HG03460 (cell line): ENCODE data around the gene CABP1.
"Not testable (repeated sequence)": the region's sequence is repeated elsewhere in the genome, so short reads cannot be mapped to it uniquely, and the experiment has no call there.

ENCODE experiments used
- ATAC-seq: cut with Tn5 transposase; IDR thresholded peaks from one replicate; pipeline ENCODE4 v1.9.1; 2021; ENCODE audit not compliant: unreplicated experiment

CABP1 gene

GRCh38 chr12:120663741-120664140, 23.3 kb downstream of the CABP1 start:
- ATAC-seq: no peak

DNA sequence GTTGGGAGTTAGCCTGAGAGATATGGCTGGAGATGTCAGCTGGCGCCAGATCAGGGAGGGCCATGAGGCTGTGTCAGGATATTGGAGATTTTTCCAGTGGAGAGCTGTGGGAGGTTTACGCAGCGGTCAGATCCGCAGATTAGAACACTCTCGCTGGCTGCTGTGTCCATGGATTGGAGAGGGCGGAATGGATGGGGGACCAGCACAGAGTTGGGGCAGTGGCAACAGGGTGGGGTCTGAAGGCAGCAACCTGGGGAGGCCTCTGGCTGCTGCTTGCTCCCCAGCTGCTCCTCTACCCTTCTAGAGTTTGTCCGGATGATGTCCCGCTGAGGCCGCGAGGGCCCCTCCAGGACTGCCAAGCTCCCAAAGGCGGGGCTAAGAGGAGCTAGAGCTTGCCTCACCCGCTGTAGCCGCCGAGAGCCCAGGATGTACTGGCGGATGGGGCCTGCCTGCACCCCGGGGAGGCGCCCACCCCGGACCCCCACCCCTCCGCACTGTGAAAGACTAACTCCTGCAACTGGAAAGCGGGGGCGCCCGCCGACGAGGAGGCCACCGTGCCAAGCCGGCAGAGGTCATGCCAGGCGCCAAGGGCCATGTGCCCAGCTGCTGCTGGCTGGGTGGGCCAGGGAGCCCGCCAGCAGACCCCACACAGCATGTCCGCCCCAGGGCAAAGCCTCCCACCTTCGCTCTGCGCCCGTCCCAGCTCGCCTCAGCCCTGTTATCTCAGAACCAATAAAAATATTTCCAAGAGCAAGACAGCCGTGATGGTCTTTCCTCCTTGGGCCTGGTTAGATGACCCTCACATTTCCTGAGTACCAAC, 26.4 kb downstream of the CABP1 start:
- ATAC-seq: no peak

GRCh38 chr12:120668091-120668867, 27.9 kb downstream of the CABP1 start:
- ATAC-seq: no peak

DNA sequence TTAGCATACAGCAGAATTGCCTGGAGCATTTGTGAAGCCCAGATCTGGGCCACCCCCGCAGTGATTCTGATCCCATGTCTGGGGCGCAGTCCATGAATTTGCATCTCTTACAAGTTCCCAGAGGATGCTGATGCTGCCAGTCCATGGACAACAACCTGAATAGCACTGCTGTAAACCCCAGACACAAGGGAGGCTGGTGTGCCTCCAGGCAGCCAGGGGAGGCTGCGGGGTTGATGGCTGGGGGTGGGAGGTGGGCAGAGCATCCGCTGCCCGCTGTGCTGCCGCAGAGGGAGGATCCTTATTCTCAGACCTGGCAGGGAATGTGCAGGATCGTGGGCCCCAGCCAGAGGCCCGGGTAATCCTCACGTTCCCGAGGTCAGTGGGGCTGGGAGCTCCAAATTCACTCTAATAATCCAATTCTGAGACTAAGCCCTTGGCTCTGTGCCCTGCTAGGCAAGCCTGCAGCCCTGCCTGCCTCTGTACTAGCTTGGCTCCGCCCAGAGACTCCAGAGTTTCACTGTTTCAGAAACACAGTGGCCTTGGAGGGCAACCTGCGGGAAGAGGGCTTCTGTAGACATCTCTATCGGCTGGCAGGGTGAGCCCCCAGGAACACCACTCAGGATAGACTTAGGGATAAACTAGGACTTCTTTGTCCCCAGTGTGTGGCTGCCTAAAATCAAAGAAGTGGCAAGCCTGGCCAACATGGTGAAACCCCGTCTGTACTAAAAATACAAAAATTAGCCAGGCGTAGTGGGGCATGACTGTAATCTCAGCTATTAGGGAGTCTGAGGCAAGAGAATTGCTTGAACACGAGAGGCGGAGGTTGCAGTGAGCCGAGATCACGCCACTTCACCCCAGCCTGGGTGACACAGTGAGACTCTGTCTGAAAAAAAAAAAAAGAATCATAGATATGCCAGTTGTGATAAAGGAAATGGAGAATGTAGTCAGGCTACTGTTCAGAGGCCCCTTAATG, 28.7 kb downstream of the CABP1 start:
- peak; percentile 55 for ATAC-seq

DNA sequence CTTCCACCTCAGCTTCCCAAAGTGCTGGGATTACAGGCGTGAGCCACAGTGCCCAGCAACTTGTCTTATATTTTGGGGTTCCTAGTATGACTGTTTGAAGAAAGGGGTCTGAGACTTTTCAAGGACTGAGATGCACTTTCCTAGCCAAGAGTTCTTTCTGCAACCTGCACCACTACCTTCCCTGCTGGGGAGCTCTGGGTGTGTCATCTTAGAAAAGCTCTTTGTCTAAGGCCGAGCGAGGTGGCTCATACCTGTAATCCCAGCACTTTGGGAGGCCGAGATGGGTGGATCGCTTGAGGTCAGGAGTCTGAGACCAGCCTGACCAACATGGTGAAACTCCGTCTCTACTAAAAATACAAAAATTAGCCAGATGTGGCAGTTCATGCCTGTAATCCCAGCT, 29.8 kb downstream of the CABP1 start:
- not testable (repeated sequence) for ATAC-seq

DNA sequence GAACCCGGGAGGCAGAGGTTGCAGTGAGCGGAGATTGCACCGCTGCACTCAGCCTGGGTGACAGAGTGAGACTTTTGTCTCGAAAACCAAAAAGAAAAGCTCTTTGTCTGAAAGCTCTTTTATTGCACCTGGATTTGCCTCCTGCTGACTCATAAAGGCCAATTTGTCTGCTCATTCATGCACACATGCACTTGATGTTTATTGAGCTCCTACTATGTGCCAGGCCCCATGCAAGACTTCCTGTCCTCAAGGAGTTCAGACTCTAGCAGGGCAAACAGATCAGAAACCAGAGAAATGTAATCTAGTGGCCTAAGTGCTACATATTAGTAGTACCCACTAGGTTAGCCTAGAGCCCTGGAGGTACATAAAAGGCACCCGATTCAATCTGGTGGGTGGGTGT, 30.2 kb downstream of the CABP1 start:
- ATAC-seq: no peak

- no peak for ATAC-seq
These were observed 33.7 kb downstream of the CABP1 start for GRCh38 chr12:120674097-120674636.

DNA sequence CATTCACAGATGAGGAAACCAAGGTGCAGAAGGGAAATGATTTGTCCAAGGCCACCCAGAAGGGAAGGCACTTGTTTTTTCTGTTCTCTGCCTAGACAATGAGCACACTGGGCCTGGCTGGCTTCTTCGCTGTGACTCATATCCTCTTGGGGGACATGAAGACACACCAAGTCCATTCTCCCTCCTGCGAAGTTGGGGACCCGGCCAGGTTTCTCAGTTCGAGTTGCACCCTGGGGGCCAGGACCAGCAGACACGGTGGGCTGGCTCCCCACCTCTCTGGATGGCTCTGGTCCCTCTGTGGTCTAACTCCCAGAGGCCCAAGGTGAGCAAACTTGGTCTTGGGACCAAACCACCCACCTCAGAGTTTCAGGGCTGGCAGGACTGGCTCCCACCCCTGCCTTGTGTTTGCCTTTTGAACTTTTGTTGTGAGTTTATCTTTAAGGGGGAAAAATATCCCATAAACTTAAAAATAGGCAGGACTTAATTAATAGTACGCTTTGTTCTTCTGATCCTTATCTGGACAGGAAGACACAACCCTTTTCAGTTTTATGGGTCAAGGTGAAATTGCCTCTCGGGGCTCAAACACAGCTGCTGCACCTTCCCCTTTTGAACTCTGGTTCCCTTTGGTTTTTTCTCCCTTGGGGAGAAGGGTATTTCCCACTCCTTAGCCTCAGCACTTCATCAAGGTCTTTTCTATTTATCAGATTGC, 37.5 kb downstream of the CABP1 start:
- ATAC-seq: peak; percentile 64

GRCh38 chr12:120678572-120678971, 38.1 kb downstream of the CABP1 start:
- ATAC-seq: peak; percentile 9

GRCh38 chr12:120680165-120680738, 39.8 kb downstream of the CABP1 start:
- ATAC-seq: no peak

DNA sequence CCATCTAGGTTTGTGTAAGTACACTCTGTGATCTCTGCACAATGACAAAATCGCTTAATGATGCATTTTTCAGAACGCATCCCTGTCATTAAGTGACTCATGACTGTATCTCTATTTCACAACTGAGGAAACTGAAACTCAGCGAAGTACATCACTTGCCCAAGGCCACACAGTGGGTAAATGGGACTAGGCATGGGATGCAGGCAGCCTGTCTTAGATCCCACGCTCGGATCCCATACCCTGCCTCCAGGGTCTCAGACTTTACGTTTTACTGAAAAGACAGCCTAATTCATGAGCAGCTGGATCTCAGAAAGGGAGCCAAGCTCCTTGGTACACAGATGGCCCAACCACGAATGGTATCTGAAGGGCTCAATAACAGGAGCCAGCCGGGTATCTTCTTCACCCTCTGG, 44.1 kb downstream of the CABP1 start:
- no peak for ATAC-seq

DNA sequence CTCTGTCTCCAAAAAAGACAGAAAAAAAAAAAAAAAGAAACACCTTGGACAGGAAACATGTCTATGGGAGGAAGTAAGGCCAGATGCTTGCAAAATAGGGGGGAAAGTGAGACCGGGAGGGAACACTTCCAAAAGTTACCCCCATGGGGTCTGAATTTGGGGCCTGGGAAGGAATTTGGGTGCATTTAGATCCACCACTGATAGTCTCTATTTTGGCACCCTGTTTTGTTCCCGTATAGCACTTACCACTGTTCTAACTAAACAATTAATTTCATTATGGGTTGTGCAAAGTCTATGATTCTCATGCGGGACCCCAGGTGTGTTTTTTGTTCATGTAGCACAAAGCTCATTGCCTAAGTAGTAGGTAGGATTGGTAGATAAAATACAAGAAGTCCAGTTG, 45.1 kb downstream of the CABP1 start:
- no peak for ATAC-seq

- ATAC-seq: peak; percentile 66
These were observed 45.8 kb downstream of the CABP1 start for GRCh38 chr12:120686151-120686689.

- peak; percentile 59 for ATAC-seq
These were observed 46.5 kb downstream of the CABP1 start, which contains the start of gene MLEC for GRCh38 chr12:120686690-120687577. MLEC (plus strand) TSS chr12:120687149; CDS start chr12:120687297, 148 bp downstream.

- no peak for ATAC-seq
These were observed 47.3 kb downstream of the CABP1 start for GRCh38 chr12:120687578-120688289.

GRCh38 chr12:120688527-120689071, 48.2 kb downstream of the CABP1 start:
- ATAC-seq: no peak

GRCh38 chr12:120689397-120690082, 49.1 kb downstream of the CABP1 start:
- ATAC-seq: no peak
